Ishikawa (cell line): ENCODE measurements around the gene PCBP3.

ENCODE experiments used
- CREB1 ChIP-seq: IDR thresholded peaks from 2 replicates; pipeline ENCODE4 v1.6.1; 2012; ENCODE audit warnings: low read depth
- EGR1 ChIP-seq: IDR thresholded peaks from 2 replicates; pipeline ENCODE4 v1.6.1; 2012
- MAX ChIP-seq: IDR thresholded peaks from 2 replicates; pipeline ENCODE4 v1.6.1; 2012
- TAF1 ChIP-seq: IDR thresholded peaks from 2 replicates; pipeline ENCODE4 v1.6.1; 2012; ENCODE audit warnings: low read depth, mild to moderate bottlenecking
- TCF12 ChIP-seq: IDR thresholded peaks from 2 replicates; pipeline ENCODE4 v1.6.1; 2012; ENCODE audit warnings: low read depth
- USF1 ChIP-seq: IDR thresholded peaks from 2 replicates; pipeline ENCODE4 v1.6.1; 2012

- TF ChIP-seq USF1 (no peak), TAF1 (no peak), EGR1 (no peak), MAX (no peak), TCF12 (no peak), CREB1 (no peak)
These were observed 145.3 kb downstream of the PCBP3 start for GRCh38 chr21:45788637-45789506.
